Inferior parietal cortex (tissue), 1 donor: ENCODE results near the gene CP.

Source experiments
- DNase-seq: peaks from one replicate; pipeline ENCODE4 v3.0.0-alpha.2; 2016; ENCODE audit errors: extremely low spot score

The CP gene

DNA sequence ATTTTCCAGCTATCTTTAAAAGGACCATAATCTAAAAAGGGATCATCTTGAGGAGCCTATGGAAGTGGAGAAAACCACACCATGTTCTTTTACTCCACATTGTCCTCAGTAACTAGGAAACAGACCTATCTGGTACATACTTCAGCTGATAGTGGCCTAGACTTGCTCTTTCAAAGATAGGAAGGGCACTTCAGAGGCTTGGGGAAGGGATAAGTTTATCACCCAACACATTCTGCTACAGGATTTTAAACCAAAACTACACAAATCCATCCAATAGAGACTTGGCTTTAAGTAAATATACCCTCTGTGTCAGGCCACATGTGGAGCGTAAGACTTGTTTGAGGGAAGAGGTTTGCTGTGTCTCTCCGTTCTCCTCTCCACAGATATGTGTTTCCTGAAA, 35.4 kb downstream of the CP start:
- DNase-seq: no peak

DNA sequence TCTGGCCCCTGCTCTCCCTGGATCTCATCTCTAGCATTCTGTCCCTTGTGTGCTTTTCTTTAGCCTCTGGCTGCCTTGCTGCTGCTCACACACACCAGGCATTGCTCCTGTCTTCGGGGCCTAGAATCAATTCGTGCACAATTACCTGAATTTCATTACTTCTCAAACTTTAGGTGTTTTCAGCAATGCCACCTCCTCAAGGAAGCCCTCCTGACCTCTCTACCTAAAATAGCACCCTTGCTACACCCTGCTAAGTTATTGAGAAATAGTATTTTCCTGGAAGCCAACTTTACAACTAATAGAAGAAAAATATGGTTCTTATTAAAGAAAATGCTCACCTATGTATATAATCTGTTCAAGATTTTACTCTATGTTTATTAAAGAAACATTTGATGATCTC, 40.4 kb downstream of the CP start:
- no peak for DNase-seq

DNA sequence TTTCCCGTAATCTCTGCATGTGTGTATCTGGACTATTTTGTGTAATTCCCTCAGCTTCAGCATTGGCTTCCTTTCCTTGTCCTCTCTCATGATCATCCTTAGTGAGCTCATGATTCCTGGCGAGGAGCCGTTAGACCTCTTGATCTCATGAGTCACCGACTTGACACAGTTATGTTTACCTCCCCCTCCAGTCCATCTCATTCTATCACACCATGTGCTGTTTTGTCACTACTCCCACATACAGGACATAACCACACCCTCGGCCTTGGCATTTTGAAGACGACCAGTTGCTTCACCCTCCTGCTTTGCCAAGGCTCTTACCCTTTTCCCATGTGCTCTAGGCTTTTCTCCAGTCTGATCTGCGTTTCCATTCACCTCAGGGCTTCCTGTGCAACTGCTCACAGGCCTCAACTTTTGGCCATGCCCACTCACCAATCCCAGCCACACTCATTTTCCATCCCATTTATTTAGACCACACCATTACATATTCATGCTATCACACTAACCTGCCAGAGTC, 41.5 kb downstream of the CP start:
- DNase-seq: peak; percentile 20

DNA sequence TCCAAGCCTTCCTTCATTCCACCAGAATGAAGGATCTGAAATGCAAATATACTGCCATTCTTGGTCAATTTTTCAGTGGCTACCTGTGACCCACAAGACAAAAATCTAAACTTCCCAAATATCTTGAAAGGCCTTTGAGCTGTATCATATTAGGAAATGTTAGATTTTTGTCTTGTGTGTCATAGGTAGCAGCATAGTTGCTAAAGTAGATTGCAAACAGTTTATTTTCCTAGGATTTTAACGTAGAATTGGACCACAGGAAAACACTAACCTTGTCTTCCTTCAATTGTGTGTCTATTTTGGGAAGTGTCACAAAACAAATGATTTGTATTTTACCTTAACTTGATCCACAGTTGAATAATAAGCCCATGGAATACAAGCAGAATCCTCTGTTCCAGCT, 42.4 kb downstream of the CP start:
- no peak for DNase-seq

DNA sequence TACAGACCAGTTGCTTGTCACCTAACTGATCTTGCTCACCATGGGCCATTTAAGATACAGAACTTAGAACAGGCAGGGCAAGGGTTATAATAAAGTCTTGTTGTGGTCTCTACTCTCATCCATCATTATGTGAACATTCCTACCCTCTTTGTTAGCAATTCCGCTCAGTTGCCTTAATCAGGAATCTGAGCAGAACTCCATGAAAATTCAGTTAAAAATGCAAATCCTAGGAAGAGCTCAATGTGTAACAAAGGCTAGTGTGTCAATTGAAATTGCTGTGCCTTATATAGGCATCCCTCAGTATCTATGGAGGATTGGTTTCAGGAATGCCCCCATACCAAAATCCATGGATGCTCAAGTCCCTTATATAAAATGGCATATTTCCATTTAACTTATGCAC, 44.5 kb downstream of the CP start:
- no peak for DNase-seq

DNA sequence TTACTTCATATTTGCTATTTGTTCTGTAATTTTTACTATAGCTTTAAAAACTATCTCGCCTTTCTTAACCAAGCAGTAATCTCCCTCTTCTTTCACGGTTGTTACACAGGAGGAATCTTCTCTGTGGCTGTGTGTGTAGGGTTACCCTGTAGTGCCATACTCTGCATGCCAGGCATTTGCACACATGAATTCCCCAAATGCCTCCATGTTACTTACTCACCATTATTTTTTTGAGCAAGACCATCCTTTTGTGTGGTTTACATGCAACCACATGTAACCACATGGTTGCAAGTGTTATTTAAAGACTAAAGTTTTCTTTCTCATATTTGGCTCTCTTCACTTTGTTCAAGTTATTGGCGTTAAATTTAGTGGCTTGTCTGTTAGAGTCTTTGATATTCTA, 46.7 kb downstream of the CP start:
- no peak for DNase-seq

DNA sequence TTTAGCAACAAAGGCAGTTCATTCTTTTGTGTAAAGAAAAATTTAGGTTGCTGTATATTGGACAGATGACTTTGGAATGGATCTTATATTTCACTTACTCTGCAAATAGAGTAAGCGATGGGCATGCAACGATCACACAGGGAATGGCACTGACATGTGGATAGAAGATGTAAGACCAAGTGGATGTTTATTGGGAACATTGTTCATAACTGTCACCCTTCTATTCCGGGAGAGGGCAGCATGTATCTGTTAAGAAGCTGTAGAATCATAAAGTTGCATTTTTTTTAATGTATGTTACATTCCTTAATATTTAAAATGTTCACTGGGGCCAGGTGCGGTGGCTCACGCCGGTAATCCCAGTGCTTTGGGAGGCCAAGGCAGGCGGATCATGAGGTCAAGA, 51.0 kb downstream of the CP start:
- no peak for DNase-seq

DNA sequence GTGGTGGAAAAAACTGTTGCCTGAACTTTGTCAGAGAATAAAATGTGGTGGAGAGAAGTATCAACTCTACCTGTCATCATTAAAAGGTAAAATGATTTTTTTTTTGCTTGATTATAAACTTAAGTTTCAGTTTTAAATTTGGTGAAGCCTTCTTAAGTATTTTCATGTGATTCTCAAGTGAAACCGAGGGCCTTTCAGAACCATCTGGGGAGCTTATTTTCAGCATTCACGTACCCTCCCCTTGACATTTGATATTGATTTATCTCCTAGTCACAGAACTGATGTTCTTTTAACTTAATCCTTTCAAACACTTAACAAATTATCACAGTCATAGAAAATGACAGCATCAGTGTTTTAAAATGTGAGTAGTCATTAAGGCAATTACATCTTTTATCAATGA, 53.7 kb downstream of the CP start:
- DNase-seq: no peak

DNA sequence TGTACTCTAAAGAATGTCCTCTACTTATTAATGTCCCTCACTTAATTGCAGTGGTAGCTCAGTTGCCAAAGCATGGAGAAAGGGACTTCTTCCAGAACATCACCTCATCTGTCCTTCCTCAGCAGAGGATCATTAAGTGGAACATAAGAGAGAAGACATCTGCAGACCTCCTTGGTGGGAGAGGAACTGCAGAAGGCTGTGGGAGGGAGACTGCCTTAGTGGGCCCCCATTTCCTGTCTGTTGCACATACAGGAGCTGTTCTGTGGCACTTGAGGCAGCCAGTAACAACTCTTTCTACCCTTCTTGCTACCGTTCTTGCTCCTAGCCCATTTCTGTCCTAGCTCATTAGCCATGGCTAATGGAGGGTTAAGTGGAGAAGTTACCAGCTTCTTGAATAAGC, 58.6 kb downstream of the CP start:
- DNase-seq: no peak

DNA sequence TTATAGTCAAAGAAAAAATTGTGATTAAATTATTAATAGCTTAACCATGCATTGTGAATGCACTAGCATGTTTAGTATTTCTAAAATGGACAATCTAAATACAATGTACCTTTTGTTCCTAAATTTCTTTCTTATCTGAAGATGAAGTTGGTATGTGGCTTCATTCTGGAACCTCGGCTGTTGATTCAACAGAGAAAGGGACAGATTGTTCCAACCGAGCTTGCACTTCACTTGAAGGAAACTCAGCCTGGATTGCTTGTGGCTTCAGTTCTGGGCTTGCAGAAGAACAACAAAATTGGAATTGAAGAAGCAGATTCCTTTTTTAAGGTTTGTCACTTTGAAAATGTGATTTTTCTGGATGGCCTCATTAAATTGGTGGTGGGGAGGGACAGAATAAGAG, 59.6 kb downstream of the CP start:
- no peak for DNase-seq

DNA sequence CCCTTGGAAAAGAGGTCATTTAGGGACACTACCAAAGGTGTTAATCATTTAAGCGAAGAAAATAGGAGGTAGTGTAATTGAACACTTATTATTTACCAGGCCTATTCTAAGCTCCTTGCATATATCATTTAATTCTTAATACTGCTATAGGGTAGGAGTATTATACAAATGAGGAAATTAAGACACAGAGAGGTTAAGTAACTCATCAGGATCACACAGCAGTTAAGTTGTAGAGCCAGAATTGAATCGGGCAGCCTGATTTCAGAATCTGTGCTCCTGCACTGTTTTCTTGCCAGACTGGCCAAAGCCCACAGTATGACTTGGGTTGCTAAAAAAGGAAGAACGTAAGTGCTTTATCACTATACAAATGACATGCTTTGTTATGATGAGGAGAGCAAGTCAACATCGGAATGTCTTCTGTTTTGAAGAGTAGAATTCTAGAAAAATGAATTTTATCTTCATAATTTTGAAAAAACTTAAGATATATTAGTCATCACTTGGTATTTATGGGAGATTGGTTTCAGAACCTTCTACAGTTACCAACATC, 60.8 kb downstream of the CP start:
- DNase-seq: no peak

DNA sequence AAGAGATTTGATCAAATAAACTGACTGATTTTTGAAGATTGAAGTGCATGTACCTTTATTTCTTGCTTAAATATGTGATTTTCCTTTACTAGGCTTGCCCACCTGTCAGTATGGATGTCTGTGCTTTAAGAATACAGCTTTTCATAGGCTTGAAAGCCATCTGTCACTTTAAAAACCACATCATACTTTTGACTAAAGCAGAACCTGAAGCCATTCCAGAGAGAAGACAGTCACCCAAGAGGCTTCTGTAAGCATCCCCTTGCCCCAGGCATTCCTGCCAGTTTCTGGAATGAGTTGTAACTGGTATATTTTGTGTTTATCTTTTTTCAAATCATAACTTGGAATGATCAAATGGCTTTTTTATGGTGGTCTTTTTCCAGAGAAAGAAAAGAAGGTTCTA, 68.2 kb downstream of the CP start:
- no peak for DNase-seq

DNA sequence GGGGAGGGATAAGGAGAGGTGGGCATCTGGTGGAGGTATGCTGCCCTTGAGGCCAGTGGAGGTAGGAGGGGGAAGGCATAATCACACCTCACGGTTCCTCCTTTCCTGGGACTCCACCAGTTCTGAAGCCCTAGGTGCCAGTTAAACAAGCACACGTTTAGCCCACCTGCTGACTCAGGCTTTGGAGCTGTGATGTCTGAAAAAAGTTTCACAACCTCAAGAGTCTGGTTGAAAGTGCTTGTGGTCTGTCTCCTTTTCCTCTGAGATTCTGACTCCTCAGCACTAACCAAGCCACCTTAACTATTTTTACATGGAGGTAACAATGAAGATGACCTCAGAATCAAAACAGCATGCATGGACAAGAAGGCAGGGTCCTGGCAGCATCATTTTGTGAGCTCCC, 69.2 kb downstream of the CP start:
- no peak for DNase-seq

DNA sequence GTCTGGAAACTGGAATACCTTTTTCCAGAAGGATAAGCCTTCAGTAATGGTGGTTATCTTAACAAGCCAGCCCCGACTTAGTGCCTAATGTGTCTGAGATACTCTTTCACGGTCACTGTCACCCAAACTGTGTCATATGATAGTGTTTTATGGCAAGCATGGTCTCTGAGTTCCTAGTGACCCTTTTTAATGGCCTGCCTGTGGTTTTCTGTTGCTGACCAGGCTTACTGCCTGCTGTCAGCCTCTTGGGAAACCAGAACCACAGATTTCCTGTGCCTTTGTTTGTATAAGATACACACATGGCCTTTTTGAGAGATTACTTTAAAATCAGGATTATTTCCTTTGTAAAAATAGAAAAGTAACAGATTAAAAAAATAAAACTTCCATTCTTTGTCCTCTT, 69.8 kb downstream of the CP start:
- DNase-seq: no peak

DNA sequence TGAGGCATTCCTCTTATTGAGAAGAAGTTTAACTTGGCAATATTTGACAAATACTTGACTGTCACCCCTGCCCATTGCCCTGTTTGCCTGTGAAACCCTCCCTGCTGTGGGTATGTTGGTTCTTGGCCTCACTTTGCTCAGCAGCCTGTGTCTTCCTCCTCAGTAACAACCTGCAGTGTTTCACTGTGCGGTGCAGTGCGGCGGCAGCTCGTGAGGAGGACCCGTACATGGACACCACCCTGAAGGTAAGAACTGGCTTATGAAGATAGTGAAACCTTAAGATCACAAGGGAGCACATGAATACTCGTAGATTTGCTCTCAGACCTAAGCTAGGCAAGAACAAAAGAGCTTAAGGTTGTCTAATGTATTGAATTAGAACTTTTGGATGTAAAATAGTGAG, 71.2 kb downstream of the CP start:
- DNase-seq: no peak

DNA sequence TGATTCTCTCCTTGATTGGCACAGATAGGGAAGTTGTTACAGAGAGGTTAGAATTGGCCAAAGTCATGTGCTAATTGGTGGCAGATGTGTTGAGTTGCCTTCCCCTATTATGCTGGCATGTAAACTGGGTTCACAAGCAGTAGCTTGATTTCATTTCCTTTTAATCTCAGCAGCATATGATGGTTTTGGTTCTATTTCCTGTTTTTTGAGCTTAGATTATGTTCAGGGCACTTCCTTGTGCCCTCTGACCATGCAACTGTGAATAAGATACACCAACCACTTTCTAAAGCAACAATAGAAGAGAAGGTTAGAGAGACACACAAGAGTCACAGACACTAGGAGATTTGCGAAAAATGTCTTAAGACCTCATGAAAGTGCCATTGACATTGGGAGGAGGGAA, 75.7 kb downstream of the CP start:
- no peak for DNase-seq

DNA sequence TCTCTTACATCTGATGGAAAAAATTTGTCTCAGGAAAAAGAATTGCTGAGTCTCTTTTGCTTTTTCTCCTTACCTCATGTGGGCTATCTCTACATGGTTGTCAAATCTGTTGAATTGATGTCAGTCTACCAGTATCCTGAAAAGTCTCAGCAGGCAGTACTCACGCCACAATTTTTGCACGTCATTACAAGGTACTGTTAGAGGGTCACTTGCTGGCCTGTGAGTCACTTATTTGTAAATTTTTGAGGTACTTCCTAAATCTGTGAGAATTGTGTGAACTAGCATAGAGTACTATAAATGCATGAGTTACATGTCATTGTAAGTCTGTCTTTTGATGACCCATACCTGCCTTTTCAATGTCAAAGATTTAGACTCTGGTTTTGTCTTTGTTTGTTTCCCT, 76.3 kb downstream of the CP start:
- DNase-seq: no peak

DNA sequence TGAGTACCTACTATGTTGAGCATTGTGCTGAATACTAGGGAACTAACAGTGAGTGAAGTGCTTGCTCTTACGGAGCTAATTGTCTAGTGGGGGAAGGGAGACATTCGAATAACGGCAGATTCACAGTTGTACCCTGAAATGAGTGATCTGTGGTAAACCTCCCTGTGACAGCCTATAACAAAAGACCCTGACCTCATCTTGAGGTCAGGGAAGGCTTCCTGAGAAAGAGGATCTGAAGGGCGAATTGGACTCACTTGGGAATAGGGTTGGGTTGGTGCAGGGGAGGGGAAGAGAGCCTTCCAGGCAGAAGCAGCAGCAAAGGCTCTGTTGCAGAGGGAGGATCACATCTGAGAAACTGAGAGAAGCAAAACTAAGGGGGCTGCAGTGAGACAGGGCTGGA, 78.9 kb downstream of the CP start:
- DNase-seq: no peak

DNA sequence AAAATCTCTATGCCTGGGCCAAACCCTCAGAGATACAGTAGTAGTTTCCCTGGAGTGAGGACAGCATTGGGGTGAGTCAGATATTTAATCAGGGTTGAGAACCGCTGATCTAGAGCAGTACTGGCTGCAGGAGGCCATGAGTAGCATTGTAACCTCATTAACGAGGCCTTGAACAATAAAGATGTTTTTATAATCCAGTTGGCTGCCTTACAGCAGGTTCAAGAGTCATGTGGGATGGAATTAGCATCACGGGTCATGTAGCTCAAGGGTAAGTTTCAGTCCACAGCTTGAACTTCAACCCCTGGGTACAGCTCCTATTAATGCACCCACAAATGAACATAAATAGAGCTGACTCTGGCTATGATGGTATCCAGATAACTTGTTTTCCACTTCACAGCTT, 87.1 kb downstream of the CP start:
- no peak for DNase-seq

DNA sequence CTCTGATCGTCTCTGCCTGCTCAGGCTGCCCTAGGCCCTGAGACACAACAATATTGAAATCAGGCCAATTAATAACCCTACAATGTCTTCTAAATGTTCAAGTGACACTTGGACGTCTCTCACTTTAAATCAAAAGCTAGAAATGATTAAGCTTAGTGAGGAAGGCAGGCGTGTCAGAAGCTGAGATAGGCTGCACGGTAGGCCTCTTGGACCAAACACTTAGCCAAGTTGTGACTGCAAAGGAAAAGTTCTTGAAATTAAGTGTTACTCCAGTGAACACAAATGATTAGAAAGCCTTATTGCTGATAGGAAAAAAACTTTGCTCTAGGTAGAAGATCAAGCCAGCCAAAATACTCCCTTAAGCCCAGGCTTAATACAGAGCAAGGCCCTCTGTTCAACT, 90.0 kb downstream of the CP start:
- no peak for DNase-seq

DNA sequence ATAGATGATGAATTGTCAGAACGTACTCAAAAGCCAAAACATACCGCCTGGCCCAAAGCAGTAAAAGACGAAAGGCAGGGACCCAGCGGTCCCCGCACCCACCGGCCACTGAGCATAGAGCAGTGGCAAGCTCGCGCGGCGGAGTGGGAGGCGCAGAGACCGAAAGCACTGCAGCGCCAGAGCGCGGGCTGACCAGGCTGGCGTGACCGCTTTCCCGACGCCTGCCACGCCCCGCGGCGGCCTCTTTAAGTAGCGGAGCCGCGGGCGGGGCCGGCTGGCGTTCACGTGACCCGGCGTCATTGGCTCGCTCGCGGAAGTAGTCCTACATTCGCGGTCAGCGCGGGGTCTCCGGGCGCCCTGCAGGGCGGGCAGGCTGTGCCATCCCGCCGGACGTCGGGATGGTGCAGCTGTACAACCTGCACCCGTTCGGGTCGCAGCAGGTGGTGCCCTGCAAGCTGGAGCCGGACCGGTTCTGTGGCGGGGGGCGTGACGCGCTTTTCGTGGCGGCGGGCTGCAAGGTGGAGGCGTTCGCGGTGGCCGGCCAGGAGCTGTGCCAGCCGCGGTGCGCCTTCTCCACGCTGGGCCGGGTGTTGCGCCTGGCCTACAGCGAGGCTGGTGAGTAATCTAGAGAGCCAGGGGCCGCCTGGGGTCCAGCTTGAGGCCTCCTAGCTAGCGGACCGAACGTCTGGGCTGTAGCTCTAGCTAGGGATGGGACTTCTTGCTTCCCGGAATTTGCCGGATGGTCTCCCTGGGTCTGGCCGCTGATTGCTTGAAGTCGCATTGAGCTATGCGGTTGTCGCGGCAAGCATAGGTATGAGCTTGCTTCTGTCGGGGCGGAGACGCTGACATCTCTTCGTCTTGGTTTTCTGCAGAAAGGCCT, 92.1 kb downstream of the CP start, which contains the start of gene HPS3:
HPS3 (plus strand) TSS at position 313 of the 880 bp plus-strand sequence; CDS start at position 399, 86 bp downstream.
- DNase-seq: peak; percentile 89

DNA sequence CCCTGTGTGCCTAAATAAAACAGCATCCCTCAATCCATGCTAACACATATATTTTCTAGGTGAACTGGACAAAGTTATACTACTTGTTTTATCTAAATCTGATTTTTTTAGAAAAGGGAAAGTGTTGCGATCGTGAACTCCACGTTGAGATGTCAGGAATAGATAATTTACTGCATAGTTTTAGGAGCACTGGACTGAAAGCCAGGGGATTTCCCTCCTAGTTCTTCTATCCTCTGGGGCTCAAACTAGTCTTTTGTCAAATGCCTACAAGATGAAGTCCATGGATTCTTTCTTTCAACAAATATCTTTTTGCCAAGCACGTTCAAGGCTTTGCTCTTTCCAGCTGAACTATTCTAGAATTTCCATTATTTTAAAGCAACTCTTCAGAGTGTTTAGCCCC, 92.8 kb downstream of the CP start:
- peak; percentile 46 for DNase-seq
